Choroid plexus epithelial cell (primary cell): Measurements from ENCODE around the gene CAPN7.

Experiments used
- DNase-seq: peaks from one replicate; pipeline ENCODE4 v3.0.0-alpha.2; 2010; ENCODE audit warnings: low read depth
- H3K4me3 ChIP-seq: 2 replicates; pipeline ENCODE4 v1.5.1; 2011; ENCODE audit warnings: low read depth, mild to moderate bottlenecking, control low read depth, low read length, moderate library complexity
- CTCF ChIP-seq: conservative IDR thresholded peaks from 2 replicates; pipeline ENCODE4 v1.5.1; 2011; ENCODE audit warnings: low read depth, mild to moderate bottlenecking, control low read depth, inconsistent platforms, low read length, moderate library complexity

CAPN7 gene

GRCh38 chr3:15220056-15220455 is 14.0 kb downstream of the CAPN7 start:
- no peak for TF ChIP-seq CTCF
- DNase-seq: no peak

GRCh38 chr3:15220661-15221060 is 14.6 kb downstream of the CAPN7 start:
- no peak for TF ChIP-seq CTCF
- H3K4me3 ChIP-seq: no peak overlapping the region
- no peak for DNase-seq

More at GRCh38 chr3:15220056-15220455, 14.0 kb downstream of the CAPN7 start:
- H3K4me3 ChIP-seq: no peak overlapping the region

GRCh38 chr3:15221574-15222217 is 15.7 kb downstream of the CAPN7 start:
- TF ChIP-seq CTCF: no peak
- H3K4me3 ChIP-seq: no peak overlapping the region
- no peak for DNase-seq

- H3K4me3 ChIP-seq: no peak overlapping the region
- no peak for DNase-seq
- TF ChIP-seq CTCF: no peak
Observed at GRCh38 chr3:15223685-15224572, 17.9 kb downstream of the CAPN7 start.

GRCh38 chr3:15228147-15228546 is 22.1 kb downstream of the CAPN7 start:
- no peak for DNase-seq
- no peak for TF ChIP-seq CTCF
- H3K4me3 ChIP-seq: no peak overlapping the region

- DNase-seq: no peak
- no peak for TF ChIP-seq CTCF
- H3K4me3 ChIP-seq: no peak overlapping the region
Observed at GRCh38 chr3:15229262-15229661, 23.2 kb downstream of the CAPN7 start.
